Measurements from ENCODE around the gene TSPOAP1.

Gene TSPOAP1

DNA sequence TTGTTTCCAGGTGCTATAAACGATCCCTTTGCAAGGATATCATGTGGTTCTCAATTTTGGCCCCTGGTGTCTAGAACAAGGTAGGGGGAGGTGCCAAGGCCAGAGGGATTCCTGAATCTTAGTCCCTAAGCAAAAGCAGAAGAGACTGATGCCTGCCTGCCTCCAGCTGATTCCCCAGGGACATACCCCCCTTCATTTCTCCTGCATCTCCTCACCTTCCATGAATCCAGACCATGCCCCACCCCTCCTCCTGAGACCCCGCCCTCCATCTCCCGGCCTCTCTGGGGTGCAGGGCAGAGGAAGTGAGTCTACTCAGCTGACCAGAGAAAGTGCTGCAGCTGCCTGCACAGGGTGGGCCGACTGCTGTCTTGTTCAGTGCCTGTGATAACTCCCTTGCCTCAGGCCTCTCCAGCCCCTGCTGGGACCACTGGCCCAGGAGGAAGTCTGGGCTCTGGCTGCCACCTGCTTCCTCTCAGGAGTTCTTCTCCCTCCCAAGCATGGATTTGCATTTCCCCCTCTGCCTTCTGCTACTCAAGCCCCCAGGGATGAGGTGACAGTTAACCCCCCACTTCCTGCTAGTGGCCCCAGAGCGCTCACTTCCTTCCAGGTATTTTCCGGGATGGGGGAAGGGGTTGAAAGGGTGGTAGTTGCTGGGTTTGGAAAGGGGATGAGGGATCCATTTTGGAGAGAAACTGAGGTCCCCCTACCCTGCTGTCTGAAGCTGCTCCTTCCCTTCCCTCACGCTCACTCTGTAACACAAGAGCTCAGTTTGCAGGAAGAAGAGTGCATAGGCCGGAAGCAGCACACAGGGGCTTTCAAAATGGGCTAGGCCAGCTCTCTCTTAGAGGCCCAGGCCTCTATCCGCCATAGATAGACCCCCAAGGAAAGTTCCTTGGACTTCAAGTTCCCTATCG, 10.5 kb upstream of the TSPOAP1 start:
- peak overlapping the region; percentile 60 for H3K4me3 ChIP-seq (ENCODE audit: low read length)
- TF ChIP-seq, protein P1, sequence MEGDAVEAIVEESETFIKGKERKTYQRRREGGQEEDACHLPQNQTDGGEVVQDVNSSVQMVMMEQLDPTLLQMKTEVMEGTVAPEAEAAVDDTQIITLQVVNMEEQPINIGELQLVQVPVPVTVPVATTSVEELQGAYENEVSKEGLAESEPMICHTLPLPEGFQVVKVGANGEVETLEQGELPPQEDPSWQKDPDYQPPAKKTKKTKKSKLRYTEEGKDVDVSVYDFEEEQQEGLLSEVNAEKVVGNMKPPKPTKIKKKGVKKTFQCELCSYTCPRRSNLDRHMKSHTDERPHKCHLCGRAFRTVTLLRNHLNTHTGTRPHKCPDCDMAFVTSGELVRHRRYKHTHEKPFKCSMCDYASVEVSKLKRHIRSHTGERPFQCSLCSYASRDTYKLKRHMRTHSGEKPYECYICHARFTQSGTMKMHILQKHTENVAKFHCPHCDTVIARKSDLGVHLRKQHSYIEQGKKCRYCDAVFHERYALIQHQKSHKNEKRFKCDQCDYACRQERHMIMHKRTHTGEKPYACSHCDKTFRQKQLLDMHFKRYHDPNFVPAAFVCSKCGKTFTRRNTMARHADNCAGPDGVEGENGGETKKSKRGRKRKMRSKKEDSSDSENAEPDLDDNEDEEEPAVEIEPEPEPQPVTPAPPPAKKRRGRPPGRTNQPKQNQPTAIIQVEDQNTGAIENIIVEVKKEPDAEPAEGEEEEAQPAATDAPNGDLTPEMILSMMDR (conservative IDR thresholded peaks at IDR 0.05; ENCODE audit: low read length), result no peak
- peak; percentile 80 for DNase-seq (ENCODE audit: low read depth)

DNA sequence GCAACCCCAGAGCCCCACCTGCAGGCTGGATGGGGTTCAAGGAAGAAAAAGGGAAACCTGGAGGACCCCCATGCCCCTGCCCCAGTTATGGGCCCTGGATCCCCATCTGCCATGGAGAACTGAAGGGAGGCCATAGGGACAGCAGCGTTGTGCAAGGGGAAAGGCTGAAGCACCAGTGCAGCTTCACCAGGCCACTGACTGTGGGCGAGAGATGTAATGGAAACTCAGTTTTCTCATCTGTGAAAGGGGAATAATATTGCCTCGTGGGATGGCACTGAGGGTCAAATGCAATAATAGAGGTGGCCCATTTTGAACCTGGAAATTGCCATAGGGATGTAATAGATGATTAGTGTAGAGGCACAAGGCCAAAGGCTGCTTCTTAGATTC, 9.9 kb upstream of the TSPOAP1 start:
- no peak for DNase-seq (ENCODE audit: low read depth)
- TF ChIP-seq, protein P1 (conservative IDR thresholded peaks at IDR 0.05; ENCODE audit: low read length), result no peak; the same call in 1 of the 2 replicates
- peak overlapping the region; percentile 20; the same call in 1 of the 2 replicates for H3K4me3 ChIP-seq (ENCODE audit: low read length)

DNA sequence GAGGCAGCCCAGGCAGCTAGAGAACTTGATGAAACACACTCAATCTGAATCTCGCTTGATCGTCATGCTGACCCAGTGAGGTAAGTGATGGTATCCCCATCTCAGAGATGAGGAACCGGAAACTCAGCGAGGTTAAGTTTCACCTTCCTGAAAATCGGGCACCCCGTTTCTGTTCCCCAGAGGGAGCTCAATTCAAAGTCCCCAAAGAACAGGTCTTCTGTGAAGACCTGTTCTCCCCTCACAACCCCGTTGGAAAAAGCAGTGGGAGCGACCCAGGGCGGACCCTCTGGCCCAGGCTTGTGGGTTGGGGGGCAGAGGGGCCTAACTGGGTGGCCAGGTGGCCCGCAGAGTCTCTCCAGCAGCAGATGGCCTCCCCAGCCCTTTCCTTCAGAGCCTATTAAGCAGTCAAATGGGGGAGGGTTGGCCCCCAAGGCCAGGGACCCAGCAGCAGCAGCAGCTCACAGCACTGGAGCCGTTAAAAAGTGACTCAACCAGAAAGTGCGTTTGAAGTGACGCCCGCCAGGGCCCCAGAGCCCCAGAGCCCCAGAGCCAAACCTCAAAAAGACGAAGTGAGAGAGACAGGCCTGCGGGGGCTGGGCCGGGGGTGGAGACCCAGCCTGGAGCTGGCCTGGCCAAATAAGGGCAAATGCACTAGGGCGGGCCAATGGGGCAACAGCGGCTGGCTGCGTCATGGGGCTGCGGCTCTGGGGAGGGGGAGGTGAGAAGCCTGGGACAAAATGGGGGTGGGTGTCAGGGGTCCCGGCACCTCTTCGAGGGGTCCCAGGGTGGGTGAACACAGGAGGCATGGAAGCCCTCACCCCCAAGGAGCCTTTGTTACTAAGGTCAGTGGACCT, 9.2 kb upstream of the TSPOAP1 start:
- H3K4me3 ChIP-seq (ENCODE audit: low read length), result no peak overlapping the region
- TF ChIP-seq, protein P1 (conservative IDR thresholded peaks at IDR 0.05; ENCODE audit: low read length), result no peak; the same call in 1 of the 2 replicates
- peak; percentile 94 for DNase-seq (ENCODE audit: low read depth)

DNA sequence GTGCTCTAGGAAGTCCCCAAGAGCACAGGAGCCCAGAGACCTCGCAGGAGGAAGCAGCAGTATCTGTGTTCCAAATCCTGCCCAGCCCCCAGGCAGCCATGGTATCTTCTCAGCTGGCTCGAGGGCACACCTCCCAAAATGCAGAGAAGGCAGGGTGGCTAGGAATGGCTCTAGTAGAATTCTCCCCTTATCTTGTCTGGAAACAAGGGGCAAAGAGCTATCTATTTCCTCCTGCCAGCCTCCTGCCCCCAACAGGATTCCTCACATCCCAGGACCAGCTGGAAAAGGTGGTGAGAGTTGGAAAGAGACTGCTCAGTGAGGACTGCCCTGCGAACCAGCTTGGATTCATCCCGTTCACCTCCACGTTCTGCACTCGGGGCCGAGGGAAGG, 8.6 kb upstream of the TSPOAP1 start:
- TF ChIP-seq, protein P1 (conservative IDR thresholded peaks at IDR 0.05; ENCODE audit: low read length), result no peak
- DNase-seq (ENCODE audit: low read depth), result no peak
- H3K4me3 ChIP-seq (ENCODE audit: low read length), result no peak overlapping the region

DNA sequence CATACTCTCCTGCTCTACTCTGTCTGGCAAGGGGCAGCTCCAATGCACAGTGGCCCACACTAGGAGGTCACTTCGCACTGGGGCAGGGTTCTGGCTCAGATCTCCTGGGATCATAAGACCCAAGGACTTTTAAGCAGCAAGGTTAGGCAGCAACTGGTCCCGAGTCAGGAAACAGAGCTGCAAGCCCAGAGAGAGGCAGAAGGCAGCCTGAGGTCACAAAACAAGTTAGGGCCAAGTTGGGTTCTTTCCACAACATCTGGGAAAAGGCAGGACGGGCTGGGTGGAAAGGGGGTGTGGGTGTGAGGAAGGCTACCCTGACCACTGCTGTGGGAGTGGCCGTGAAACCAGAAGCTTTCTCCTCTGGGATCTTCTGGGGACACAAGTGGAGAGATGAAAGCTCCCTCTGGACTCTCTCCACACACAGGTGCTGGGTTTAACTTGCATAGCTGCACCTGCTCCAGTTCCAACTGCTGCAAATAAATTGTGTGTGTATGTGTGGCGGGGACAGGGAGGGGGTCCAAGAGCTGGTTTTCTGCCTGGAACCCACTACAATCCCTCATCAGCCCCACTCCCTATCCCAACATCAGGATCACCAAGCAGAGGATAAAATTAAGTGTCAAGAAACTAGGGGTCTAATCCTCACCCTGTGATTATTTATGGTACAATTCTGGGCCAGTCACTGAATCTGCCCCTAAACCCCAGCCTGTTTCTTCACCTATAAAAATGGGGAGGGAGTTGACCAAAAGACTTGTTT, 8.0 kb upstream of the TSPOAP1 start:
- no peak overlapping the region for H3K4me3 ChIP-seq (ENCODE audit: low read length)
- TF ChIP-seq, protein P1 (conservative IDR thresholded peaks at IDR 0.05; ENCODE audit: low read length), result no peak
- DNase-seq (ENCODE audit: low read depth), result peak; percentile 85

DNA sequence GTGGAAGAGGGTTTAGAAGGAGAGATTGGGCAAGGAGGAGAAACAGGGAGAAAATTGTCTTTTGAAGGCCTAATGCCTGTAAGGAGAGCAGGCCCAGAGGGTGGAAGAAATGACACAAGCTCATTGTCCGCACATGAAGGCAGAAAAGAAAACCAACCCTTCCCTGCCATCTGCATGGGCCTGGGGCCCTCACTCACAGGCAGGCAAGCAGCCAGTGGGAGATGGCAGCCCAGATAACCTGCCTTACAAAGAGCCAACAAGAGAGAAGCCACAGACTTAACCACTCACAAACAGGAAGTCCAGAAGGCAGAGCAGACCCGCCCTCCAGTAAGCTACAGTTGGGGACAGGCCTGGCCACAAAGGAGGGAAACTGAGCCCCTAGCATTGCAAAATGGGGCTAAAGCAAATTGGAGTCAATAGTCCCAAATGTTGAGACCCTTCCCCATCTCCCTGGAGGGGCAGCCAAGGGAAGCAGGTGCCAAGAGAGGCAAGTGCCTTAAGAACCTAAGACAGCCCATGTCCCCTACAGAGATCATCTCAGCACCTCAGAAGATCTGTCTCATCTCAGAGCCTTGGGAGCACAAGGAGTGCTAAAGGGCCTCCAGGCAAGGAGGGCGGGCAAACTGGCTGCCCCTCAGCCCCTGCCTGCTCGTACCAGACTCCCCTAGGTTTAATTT, 7.3 kb upstream of the TSPOAP1 start:
- peak; percentile 33 for DNase-seq (ENCODE audit: low read depth)

More for the DNA sequence above, 7.3 kb upstream of the TSPOAP1 start:
- H3K4me3 ChIP-seq (ENCODE audit: low read length), result no peak overlapping the region
- TF ChIP-seq, protein P1 (conservative IDR thresholded peaks at IDR 0.05; ENCODE audit: low read length), result no peak

Measured in AG10803 (cell line).